Measurements from ENCODE around the gene NPFFR1. TPM values are rescaled to one million over a fixed set of nuclear protein-coding genes. Genes with fewer than 3 reads are reported as not detected.

NPFFR1 gene
- total RNA-seq, 1 experiment from 2014 or later: not detected

DNA sequence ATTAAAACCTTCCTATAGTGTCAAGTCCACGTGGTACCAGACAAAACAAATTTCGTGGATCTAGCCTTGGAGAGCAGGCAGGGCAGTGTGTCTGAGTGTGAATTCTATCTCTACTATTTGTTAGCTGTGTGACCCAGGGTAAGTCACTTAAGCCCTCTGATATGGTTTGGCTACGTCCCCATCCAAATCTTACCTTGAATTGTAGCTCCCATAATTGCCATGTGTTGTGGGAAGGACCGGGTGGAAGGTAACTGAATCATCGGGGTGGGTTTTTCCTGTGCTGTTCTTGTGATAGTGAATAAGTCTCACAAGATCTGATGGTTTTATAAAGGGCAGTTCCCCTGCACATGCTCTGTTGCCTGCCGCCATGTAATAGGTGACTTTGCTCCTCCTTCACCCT is 2.8 kb upstream of the NPFFR1 start:
- Histone ChIP-seq H3K4me1 (ENCODE audit: insufficient read depth, low read length) (no peaks in the 10 kb centered on the region), H2BK12ac (ENCODE audit: insufficient read length, low read depth, low read length) (no peak overlapping the region), H3K23ac (ENCODE audit: insufficient read length, low read depth, low read length) (no peak overlapping the region), H3K23me2 (ENCODE audit: insufficient read length, low read depth, low read length, poor library complexity, severe bottlenecking) (peaks cover 7% of the 10 kb centered on the region), H3K56ac (ENCODE audit: insufficient read length, low read depth, low read length) (no peak overlapping the region), H2AK5ac (ENCODE audit: insufficient read length, low read length) (no peak overlapping the region), H3K9me3 (ENCODE audit: control insufficient read depth, low read depth, low read length) (no peaks in the 10 kb centered on the region), H4K5ac (ENCODE audit: insufficient read length, low read depth, low read length) (no peak overlapping the region), H3K27ac (ENCODE audit: insufficient read length, low read depth, low read length) (no peak overlapping the region), H4K20me1 (ENCODE audit: control insufficient read depth, insufficient read depth, insufficient read length) (no peaks in the 10 kb centered on the region), H3T11ph (ENCODE audit: low read length) (no peak overlapping the region), H4K8ac (replicated peaks; ENCODE audit: insufficient read length, low read depth, low read length) (no peak overlapping the region), H3K27me3 (ENCODE audit: insufficient read depth, low read length) (peaks cover 25% of the 10 kb centered on the region), H3K14ac (ENCODE audit: insufficient read depth, low read length) (no peak overlapping the region), H2BK15ac (ENCODE audit: low read depth, low read length) (no peak overlapping the region), H3K4me2 (ENCODE audit: insufficient read depth, insufficient read length, low read length) (no peak overlapping the region), H3K9ac (ENCODE audit: extremely low read depth, insufficient read length, low read length) (no peak overlapping the region), H3K4ac (ENCODE audit: low read depth, low read length) (no peak overlapping the region), H2BK120ac (ENCODE audit: low read depth, low read length, poor library complexity, severe bottlenecking) (no peak overlapping the region), H3K79me1 (ENCODE audit: insufficient read depth, low read depth, low read length, poor library complexity, severe bottlenecking) (no peaks in the 10 kb centered on the region), H2AFZ (ENCODE audit: low read length) (no peak overlapping the region), H4K91ac (ENCODE audit: insufficient read length, low read depth, low read length) (no peak overlapping the region), H2BK5ac (ENCODE audit: insufficient read length, low read length) (no peak overlapping the region), H3K18ac (ENCODE audit: insufficient read length, low read depth, low read length) (no peak overlapping the region), H2BK20ac (ENCODE audit: low read depth, low read length, poor library complexity, severe bottlenecking) (no peak overlapping the region), H3K79me2 (ENCODE audit: insufficient read depth, low read length) (no peaks in the 10 kb centered on the region)
- Mint-ChIP-seq H3K27ac (no peak overlapping the region), H3K9me3 (peaks cover 0 to 6% of the 10 kb centered on the region in 2 experiments; a peak in 2 of 5 replicates), H3K27me3 (ENCODE audit: low read depth) (peaks cover 57% of the 10 kb centered on the region), H3K4me1 (peaks cover 0 to 4% of the 10 kb centered on the region in 2 experiments; a peak in 2 of 4 replicates), H3K4me3 (no peak overlapping the region; a peak in 1 of 5 replicates), H3K36me3 (ENCODE audit: insufficient read depth in 1 of 3, low read depth in 3 of 3) (no peaks in the 10 kb centered on the region)
- TF ChIP-seq, protein P1, sequence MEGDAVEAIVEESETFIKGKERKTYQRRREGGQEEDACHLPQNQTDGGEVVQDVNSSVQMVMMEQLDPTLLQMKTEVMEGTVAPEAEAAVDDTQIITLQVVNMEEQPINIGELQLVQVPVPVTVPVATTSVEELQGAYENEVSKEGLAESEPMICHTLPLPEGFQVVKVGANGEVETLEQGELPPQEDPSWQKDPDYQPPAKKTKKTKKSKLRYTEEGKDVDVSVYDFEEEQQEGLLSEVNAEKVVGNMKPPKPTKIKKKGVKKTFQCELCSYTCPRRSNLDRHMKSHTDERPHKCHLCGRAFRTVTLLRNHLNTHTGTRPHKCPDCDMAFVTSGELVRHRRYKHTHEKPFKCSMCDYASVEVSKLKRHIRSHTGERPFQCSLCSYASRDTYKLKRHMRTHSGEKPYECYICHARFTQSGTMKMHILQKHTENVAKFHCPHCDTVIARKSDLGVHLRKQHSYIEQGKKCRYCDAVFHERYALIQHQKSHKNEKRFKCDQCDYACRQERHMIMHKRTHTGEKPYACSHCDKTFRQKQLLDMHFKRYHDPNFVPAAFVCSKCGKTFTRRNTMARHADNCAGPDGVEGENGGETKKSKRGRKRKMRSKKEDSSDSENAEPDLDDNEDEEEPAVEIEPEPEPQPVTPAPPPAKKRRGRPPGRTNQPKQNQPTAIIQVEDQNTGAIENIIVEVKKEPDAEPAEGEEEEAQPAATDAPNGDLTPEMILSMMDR (conservative IDR thresholded peaks at IDR 0.05): no peak
- no CpG with 5 or more reads among the region's 6 CpGs for WGBS (ENCODE audit: extremely low coverage, insufficient read length, low lambda C conversion rate)
- DNase-seq: no peak
